NT2/D1 (cell line): ENCODE measurements around the gene AMPD3.

Experiments used
- DNase-seq: peaks from one replicate; pipeline ENCODE4 v3.0.0-alpha.2; 2011; ENCODE audit warnings: low read depth, low spot score
- H3K27me3 ChIP-seq: 2 replicates; pipeline ENCODE4 v1.6.0; 2011; ENCODE audit warnings: mild to moderate bottlenecking; ENCODE audit not compliant: insufficient read length, insufficient read depth
- H3K36me3 ChIP-seq: 2 replicates; pipeline ENCODE4 v1.6.1; 2011; ENCODE audit warnings: mild to moderate bottlenecking, low read length, mixed read lengths; ENCODE audit not compliant: insufficient read depth, insufficient read length
- H3K4me1 ChIP-seq: 2 replicates; pipeline ENCODE4 v1.5.1; 2011; ENCODE audit not compliant: insufficient read depth, insufficient read length
- H3K4me3 ChIP-seq: 2 replicates; pipeline ENCODE4 v1.5.1; 2011; ENCODE audit warnings: low read depth; ENCODE audit not compliant: insufficient read length
- H3K9ac ChIP-seq: 2 replicates; pipeline ENCODE4 v1.6.0; 2011; ENCODE audit warnings: low read depth; ENCODE audit not compliant: insufficient read length
- H3K9me3 ChIP-seq: 2 replicates; pipeline ENCODE4 v1.5.1; 2011; ENCODE audit warnings: mild to moderate bottlenecking, low read length; ENCODE audit not compliant: insufficient read depth
- SUZ12 ChIP-seq: IDR thresholded peaks from 2 replicates; pipeline ENCODE4 v1.6.1; 2011; ENCODE audit not compliant: insufficient read length, insufficient read depth; ENCODE audit errors: extremely low read depth
- YY1 ChIP-seq: IDR thresholded peaks from 2 replicates; pipeline ENCODE4 v1.6.1; 2011; ENCODE audit not compliant: insufficient read length, insufficient read depth
- ZNF274 ChIP-seq: IDR thresholded peaks from 2 replicates; pipeline ENCODE4 v1.6.1; 2011; ENCODE audit warnings: mild to moderate bottlenecking, low read depth, low read length

Gene AMPD3

DNA sequence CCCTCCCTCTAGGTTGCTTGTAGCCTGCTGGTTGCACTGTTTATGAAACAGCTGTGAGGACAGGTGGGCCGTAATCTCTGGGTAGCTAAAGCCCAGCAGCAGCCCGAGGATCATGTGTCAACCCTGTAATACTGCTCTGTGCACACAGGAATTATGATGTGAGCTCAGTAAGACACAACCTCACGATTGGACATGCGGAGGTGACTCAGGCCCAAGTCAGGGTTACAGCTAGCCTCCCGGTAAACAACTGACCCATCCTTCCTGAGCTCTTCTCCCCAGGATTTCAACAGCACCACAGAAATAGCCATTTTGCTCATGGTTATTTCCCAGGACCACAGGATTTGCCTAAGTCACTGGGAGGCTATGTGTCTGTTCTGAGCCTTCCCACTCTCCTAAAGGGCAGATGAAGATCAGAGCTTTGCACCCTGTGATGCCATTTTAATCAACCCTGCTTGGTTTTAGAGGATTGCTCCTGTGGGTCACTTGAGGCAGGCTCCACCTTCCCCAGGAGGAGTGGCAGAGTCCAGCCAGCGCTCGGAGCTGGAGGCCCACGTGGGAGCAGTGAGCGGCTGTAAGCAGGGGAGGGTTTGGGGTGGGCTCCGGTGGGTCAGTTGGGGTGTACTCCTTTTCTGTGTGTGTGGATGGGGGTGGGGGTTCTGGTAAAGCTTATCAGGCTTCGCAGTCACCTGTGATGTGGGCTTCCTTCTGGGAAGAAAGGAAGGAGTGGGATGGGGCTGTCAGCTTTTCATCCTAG lies at the start of gene AMPD3:
TSS of gene AMPD3 (plus strand) at position 387 of the 754 bp plus-strand sequence. CDS start 6,256 bp downstream, outside the sequence.
- Histone ChIP-seq H3K4me1 (peaks cover 10% of the 10 kb centered on the region), H3K9me3 (no peaks in the 10 kb centered on the region), H3K9ac (peak within 1 kb of the TSS; percentile 64), H3K4me3 (peak within 1 kb of the TSS; percentile 9), H3K36me3 (no peaks in the 10 kb centered on the region), H3K27me3 (peaks cover 15% of the 10 kb centered on the region)
- TF ChIP-seq YY1 (no peak), SUZ12 (no peak)
- DNase-seq = no peak

DNA sequence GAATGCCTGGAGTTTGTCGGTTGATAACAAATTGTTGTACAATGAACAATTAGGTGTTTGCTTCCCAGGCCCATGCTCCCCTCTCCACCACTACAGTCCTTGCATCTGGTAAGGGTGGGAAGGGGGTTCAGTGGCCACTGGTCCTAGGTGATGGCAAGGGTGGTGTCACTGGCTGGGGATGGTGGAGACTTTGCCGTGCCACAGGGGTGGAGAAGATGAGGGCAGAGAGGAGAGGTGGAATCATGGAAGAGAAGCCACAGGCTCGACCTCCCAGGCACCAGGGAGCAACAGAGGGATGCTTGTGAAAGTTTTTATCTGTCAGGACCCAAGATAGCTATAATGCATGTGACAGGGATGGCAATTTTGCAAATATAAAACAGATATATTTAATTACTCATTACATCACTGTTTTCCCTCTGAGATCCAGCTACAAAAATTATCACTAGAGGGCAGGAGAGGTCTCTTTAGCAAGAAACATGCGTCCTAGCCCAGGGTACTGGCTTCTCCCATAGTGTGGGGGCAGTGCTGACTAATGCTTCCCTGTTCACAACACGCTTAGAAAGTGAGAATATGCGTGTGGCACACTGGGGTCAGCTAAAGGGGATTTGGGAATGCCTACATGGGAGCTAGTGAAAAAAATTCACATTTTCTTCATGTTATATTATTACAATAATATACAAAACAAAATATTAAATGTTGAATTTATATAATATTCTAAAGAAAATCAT lies 49.0 kb upstream of the AMPD3 start:
- TF ChIP-seq YY1 (no peak), SUZ12 (no peak), ZNF274 (no peak)
- peak; percentile 64 for DNase-seq
- H3K9ac ChIP-seq = peak overlapping the region; percentile 32

DNA sequence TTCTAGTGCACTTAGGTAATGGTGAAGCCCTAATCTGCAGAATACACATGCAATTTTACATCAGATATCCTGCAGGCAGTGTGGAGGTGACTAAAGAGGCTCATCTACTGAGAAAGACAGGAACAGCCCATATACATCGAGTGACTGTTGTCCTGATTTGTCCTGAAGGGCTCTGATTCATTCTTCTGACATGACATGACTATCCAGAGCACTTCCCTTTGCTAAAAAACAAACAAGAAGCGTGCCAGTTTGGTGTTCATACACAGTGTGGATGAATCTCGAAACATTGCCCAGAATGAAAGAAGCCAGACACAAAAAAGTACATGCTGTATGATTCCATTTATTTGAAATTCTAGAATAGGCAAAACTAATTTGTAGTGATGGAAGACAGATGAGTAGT lies 48.0 kb upstream of the AMPD3 start:
- Histone ChIP-seq H3K9ac (no peak overlapping the region), H3K36me3 (no peaks in the 10 kb centered on the region), H3K9me3 (no peaks in the 10 kb centered on the region), H3K27me3 (no peaks in the 10 kb centered on the region), H3K4me3 (no peak overlapping the region), H3K4me1 (no peaks in the 10 kb centered on the region)
- no peak for TF ChIP-seq SUZ12
- no peak for TF ChIP-seq ZNF274
- no peak for TF ChIP-seq YY1
- no peak for DNase-seq

More for the DNA sequence above, 49.0 kb upstream of the AMPD3 start:
- Histone ChIP-seq H3K4me1 (no peaks in the 10 kb centered on the region), H3K27me3 (no peaks in the 10 kb centered on the region), H3K4me3 (no peak overlapping the region), H3K9me3 (no peaks in the 10 kb centered on the region), H3K36me3 (no peaks in the 10 kb centered on the region)

DNA sequence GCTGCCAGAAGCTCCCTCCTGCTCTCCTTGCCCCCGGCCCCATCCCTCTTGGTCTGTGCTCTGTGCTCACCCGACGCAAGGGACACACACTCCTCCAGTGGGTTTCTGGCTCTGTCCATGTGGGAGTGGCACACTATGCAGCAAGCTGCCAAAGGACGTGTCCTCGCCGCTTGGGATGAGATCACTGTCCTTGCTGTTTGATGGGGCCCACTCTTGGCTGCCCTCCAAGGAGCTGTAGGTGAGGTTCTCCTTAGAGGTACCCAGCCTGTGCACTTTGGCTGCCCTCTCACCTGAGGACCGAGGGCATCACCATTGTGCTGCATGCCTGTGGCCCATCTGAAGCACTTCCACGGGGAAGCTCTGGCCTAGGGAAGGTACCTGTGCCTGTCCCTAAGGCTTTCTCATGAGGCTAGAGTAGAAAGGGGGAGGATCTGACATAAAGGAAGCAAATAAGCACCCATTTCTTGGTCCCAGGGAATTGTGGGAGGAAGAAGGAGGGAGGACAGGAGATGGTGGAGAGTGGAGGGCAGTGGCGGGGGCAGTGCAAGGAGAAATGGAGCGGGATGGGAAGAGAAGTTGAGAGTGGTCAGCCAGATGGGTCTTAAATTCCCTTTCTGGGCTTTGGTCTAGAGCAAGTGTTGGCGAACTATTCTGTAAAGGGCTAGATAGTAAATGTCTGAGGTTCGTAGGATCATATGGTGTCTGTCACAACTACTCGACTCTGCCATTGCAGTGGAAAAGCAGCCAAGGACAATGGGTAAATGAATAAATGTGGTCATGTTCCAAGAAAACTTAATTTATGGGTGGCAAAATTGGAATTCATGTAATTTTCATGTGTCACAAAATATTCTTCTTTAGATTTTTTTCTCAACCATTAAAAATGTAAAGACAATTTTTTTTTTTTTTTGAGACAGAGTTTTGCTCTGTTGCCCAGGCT lies 47.0 kb upstream of the AMPD3 start:
- no peak for TF ChIP-seq SUZ12
- TF ChIP-seq ZNF274 = no peak
- no peak for TF ChIP-seq YY1
- no peaks in the 10 kb centered on the region for H3K27me3 ChIP-seq
- no peak overlapping the region for H3K4me3 ChIP-seq
- H3K9ac ChIP-seq = no peak overlapping the region
- no peaks in the 10 kb centered on the region for H3K36me3 ChIP-seq
- H3K4me1 ChIP-seq = no peaks in the 10 kb centered on the region
- no peaks in the 10 kb centered on the region for H3K9me3 ChIP-seq
- DNase-seq = no peak

DNA sequence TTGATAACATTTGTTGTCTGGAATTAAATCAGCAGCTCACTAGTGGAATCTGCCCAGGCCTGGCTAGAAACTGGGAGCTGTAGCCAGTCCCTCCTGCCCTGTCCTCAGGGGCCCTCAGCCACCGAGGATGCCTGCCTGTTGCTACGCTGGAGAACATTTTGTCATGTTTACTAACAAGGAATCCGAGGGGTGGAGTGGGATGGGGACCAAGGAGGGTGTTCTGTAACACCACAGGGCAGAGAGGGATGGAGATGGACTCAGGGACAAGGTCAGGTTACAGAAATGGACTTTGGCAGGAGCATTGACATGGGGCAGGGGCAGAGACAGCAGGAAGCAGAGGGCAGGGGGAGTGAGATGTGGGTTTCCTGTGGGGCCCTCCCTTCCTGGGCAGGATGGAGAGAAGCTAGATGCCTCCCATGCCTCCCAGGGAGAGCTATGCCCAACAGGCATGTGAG lies 45.8 kb upstream of the AMPD3 start:
- Histone ChIP-seq H3K4me3 (no peak overlapping the region), H3K9ac (no peak overlapping the region), H3K27me3 (no peaks in the 10 kb centered on the region), H3K36me3 (no peaks in the 10 kb centered on the region), H3K4me1 (no peaks in the 10 kb centered on the region), H3K9me3 (no peaks in the 10 kb centered on the region)
- no peak for TF ChIP-seq SUZ12
- TF ChIP-seq YY1 = no peak
- TF ChIP-seq ZNF274 = no peak
- DNase-seq = no peak

DNA sequence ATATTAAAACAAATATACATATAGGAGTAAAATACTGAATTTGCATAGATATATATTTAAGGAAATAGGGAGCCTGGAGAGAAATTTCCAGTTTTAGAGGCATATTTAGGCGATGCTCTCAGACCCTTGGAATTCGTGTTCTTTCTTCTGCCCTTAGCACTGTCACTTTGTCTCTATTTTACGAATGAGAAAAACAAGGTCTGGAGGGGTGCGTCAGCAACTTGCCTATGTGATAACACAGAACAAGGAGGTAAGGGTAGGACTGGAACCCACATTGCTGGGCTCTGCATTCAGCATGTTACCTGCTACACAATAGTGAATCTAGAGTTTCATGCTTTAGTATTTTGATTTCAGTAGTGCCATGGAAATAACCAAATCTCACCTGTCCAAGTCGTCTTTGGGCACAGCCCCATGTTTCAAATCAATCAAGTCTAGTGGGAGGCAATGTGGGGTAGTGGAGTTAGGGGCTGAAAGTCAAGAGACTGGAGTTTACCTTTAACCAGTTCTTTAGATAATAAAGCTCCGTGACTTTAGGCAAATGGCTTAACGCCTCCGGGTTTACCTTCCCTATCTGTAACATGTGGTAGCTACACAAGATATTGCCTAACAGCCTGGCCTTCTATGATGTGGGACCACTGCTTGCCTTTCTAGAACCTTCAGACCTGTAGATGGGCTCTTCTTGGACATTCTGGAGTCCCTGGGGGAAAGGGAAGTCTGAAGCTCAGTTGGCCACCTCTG lies 44.8 kb upstream of the AMPD3 start:
- no peak overlapping the region for H3K9ac ChIP-seq
- no peak for DNase-seq
- H3K4me3 ChIP-seq = no peak overlapping the region
- no peaks in the 10 kb centered on the region for H3K27me3 ChIP-seq
- no peaks in the 10 kb centered on the region for H3K4me1 ChIP-seq
- TF ChIP-seq SUZ12 (no peak), YY1 (no peak), ZNF274 (no peak)
- H3K36me3 ChIP-seq = no peaks in the 10 kb centered on the region
- H3K9me3 ChIP-seq = no peaks in the 10 kb centered on the region

DNA sequence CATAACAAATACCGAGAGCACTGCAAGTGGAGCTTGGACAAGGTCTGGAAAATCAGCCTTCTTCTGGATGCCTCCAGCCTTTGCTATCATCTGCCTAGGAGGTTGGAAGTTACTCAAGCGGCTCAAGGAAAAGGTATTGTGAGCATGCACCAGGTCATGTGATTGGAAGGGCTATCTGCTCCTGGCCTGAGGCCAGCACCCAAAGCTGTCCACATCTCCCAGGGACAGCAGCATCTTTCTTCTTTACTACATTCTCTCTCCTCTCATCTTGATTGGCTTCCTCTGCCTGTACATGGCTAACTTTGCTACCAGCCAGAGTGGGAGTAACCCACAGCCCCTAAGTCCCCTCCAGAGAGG lies 44.2 kb upstream of the AMPD3 start:
- no peak for DNase-seq
- H3K4me1 ChIP-seq = no peaks in the 10 kb centered on the region
- no peak for TF ChIP-seq SUZ12
- TF ChIP-seq YY1 = no peak
- TF ChIP-seq ZNF274 = no peak

More for the DNA sequence above, 44.2 kb upstream of the AMPD3 start:
- no peaks in the 10 kb centered on the region for H3K9me3 ChIP-seq
- H3K36me3 ChIP-seq = no peaks in the 10 kb centered on the region
- H3K27me3 ChIP-seq = no peaks in the 10 kb centered on the region
- no peak overlapping the region for H3K4me3 ChIP-seq
- no peak overlapping the region for H3K9ac ChIP-seq
